Lung (tissue), 12 donors: Measurements from ENCODE around the gene BRMS1. TPM values are rescaled to one million over a fixed set of nuclear protein-coding genes. Genes with fewer than 3 reads are reported as not detected.

Experiments
- ATAC-seq: fragments of 200-7000 bp; cut with Tn5 transposase; one replicate; pipeline ENCODE4 v1.9.1; 2020; ENCODE audit warnings: moderate number of reproducible peaks; ENCODE audit not compliant: insufficient read depth, low FRiP score
- DNase-seq, 3 donors: peaks; one replicate each; pipeline ENCODE4 v3.0.0-alpha.2; 2013 to 2017
- H3K27ac ChIP-seq, 2 donors: one replicate each; pipeline ENCODE4 v1.5.1; 2013; ENCODE audit warnings: mild to moderate bottlenecking in 2 of 2, moderate library complexity in 2 of 2, control low read depth in 1 of 2, inconsistent platforms in 1 of 2, low read depth in 1 of 2, low read length in 1 of 2
- H3K27me3 ChIP-seq, 3 donors: one replicate each; pipeline ENCODE4 v1.5.1; 2013; ENCODE audit warnings: low read length in 2 of 3; ENCODE audit not compliant: control insufficient read depth in 3 of 3, insufficient read depth in 3 of 3
- H3K36me3 ChIP-seq, 4 donors: one replicate each; pipeline ENCODE4 v1.5.1; 2013; ENCODE audit warnings: low read length in 4 of 4, mild to moderate bottlenecking in 1 of 4, moderate library complexity in 1 of 4; ENCODE audit not compliant: control insufficient read depth in 4 of 4, insufficient read depth in 4 of 4
- H3K4me1 ChIP-seq, 5 donors: one replicate each; pipeline ENCODE4 v1.5.1; 2013; ENCODE audit warnings: low read length in 5 of 5, mild to moderate bottlenecking in 2 of 5, moderate library complexity in 1 of 5; ENCODE audit not compliant: control insufficient read depth in 5 of 5, insufficient read depth in 5 of 5
- H3K4me3 ChIP-seq: one replicate; pipeline ENCODE4 v1.5.1; 2013; ENCODE audit warnings: mild to moderate bottlenecking, control low read depth, moderate library complexity
- H3K9ac ChIP-seq, 2 donors: one replicate each; pipeline ENCODE4 v1.5.1; 2013; ENCODE audit warnings: low read length in 2 of 2, control low read depth in 1 of 2; ENCODE audit not compliant: insufficient read depth in 1 of 2
- H3K9me3 ChIP-seq, 4 donors: one replicate each; pipeline ENCODE4 v1.5.1; 2013; ENCODE audit warnings: low read length in 3 of 4, mild to moderate bottlenecking in 1 of 4, moderate library complexity in 1 of 4; ENCODE audit not compliant: control insufficient read depth in 4 of 4, insufficient read depth in 3 of 4
- WGBS, 2 donors: extraction: QIAGEN DNeasy Blood & Tissue Kit; methylation state at CpG; one replicate each; pipeline ENCODE4 v1.1.7; 2013; 5-methylcytosine and 5-hydroxymethylcytosine counted together
- polyA plus RNA-seq, 2 donors: library from polyadenylated mRNA; stranded (reverse); fragments of 200-250 nt; gene quantifications; one replicate each; pipeline ENCODE4 v1.2.1, GENCODE V29; 2013
- total RNA-seq, 2 donors: library from RNA; depleted of rRNA in 1 of 2; stranded (reverse); fragments of >200 nt in 1 of 2; gene quantifications; one replicate each; pipeline ENCODE4 v1.2.1, GENCODE V29; 2014 to 2021
- TF ChIP-seq, protein P1 (sequence below): IDR thresholded peaks from 2 replicates; pipeline ENCODE4 v1.5.1; 2012; ENCODE audit warnings: mild to moderate bottlenecking; ENCODE audit errors: control extremely low read depth, extremely low read depth
- donor health status: control.
- donor health status: control.
- donor health status: Bipolar disorder and iron deficiency.
- donor health status: healthy.
- donor health status: DM: yes; HTN: yes; CAD: no.

The BRMS1 gene
- total and polyA plus RNA-seq, 4 donors: 23.7 to 88.7 (median 49.2) TPM

DNA sequence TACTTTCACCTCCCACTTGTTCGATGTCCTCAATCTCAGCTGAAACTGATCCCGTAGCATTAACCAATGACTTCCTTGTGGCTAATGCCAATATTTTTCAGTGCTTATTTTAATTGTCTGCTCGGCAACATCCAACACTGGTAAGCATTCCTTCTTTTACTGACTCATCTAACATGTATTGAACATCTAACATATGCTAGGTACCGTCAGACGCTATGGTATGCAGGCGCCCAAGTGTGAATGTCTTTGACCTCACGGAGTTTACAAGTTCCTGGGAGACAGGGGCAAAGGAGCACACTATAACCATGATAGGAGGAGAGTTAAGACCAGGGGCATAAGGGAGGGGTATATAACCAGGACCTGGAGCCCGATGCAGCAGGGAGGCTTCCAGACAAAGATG is 1.7 kb downstream of the BRMS1 start:
- Histone ChIP-seq H3K4me1 (peaks cover 8 to 33% (median 18%) of the 10 kb centered on the region in 5 donors), H3K4me3 (no peak overlapping the region), H3K27ac (no peak overlapping the region), H3K9ac (no peak overlapping the region), H3K36me3 (peaks cover 0 to 39% (median 14%) of the 10 kb centered on the region in 4 donors), H3K27me3 (no peaks in the 10 kb centered on the region), H3K9me3 (peaks cover 0 to 2% (median 0%) of the 10 kb centered on the region in 4 donors)
- no peak for DNase-seq
- ATAC-seq: no peak
- TF ChIP-seq, protein P1, sequence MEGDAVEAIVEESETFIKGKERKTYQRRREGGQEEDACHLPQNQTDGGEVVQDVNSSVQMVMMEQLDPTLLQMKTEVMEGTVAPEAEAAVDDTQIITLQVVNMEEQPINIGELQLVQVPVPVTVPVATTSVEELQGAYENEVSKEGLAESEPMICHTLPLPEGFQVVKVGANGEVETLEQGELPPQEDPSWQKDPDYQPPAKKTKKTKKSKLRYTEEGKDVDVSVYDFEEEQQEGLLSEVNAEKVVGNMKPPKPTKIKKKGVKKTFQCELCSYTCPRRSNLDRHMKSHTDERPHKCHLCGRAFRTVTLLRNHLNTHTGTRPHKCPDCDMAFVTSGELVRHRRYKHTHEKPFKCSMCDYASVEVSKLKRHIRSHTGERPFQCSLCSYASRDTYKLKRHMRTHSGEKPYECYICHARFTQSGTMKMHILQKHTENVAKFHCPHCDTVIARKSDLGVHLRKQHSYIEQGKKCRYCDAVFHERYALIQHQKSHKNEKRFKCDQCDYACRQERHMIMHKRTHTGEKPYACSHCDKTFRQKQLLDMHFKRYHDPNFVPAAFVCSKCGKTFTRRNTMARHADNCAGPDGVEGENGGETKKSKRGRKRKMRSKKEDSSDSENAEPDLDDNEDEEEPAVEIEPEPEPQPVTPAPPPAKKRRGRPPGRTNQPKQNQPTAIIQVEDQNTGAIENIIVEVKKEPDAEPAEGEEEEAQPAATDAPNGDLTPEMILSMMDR: no peak
- WGBS, 2 donors: 93 to 95% methylated on average over 8 of the region's 8 CpGs

DNA sequence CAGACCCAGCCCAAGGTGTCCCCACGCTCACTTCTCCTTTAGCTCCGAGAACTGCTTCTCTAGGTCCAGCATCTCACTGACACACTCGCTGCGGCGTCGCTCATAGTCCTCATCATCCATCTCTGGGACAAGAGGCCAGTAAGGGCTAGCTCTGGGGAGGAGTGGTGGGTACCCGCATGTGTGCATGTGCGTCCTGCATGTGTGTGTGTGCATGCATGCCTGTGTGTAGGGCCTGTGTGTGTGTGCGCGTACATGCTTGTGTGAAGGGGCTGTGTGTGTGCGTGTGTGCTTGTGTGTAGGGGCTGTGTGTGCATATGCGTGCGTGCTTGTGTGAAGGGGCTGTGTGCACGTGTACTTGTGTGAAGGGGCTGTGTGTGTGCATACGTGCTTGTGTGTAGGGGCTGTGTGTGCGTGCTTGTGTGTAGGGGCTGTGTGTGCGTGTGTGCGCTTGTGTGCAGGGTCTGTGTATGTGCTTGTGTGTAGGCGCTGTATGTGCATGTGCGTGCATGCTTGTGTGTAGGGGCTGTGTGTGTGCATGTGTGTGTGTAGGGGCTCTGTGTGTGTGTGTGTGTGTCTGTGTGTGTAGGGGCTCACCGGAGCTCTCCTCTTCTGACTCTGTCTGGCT is 3.3 kb downstream of the BRMS1 start:
- Histone ChIP-seq H3K36me3 (peaks cover 0 to 47% (median 14%) of the 10 kb centered on the region in 4 donors), H3K4me3 (no peak overlapping the region), H3K9ac (no peak overlapping the region), H3K4me1 (peaks cover 7 to 28% (median 14%) of the 10 kb centered on the region in 5 donors), H3K27ac (no peak overlapping the region), H3K27me3 (no peaks in the 10 kb centered on the region), H3K9me3 (no peaks in the 10 kb centered on the region)
- ATAC-seq (no peak), DNase-seq (no peak)
- 95% methylated on average over 21 of the region's 21 CpGs for WGBS, 2 donors
- TF ChIP-seq, protein P1: no peak

DNA sequence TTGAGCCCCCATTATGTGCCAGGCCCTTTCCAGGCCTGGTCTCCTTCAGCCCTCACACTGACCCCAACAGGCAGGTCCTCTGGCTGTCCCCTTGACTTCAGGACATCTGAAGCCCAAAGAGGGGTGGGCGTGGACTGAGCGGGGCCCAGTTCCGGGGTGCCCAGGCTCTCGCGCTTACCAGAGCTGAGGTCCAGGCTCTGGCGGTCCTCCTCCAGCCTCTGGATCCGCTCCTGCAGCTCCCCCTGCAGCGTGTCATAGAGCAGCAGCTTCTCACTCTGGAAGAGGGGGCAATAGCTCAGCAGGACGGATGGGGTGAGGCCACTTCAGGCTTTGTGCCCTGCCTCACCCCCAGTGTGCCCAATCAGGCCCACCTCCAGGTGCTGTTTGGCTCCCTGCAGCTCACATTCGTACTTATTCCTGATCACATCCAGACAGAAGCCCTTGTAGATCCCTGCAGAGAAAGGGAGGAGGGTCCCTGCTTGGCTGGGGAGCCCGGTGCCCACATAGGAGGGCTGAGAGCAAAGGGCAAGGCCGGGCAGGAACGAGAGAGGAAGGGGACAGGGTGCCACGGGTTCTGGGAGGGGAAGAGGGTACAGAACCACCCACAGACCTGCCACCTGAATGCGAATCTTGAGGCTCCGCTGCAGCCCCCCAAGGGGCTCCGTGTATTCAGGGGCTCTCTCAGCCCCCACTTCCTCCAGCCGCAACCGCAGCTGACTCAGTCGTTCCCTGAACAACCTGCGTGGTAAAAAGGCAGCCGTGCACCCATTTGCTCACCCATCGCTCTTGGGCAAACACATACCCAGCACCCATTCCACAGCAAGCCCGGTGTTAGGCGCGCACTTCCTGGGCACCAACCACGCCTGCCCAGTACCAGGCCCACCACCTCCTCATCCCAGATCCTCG is 4.1 kb downstream of the BRMS1 start:
- WGBS, 2 donors: 94 to 95% methylated on average over 28 of the region's 28 CpGs
- no peak overlapping the region for H3K4me3 ChIP-seq
- H3K27me3 ChIP-seq: no peaks in the 10 kb centered on the region
- no peaks in the 10 kb centered on the region for H3K9me3 ChIP-seq
- no peak for ATAC-seq
- TF ChIP-seq, protein P1: no peak
- no peak overlapping the region for H3K27ac ChIP-seq
- H3K4me1 ChIP-seq: peaks cover 3 to 28% (median 9%) of the 10 kb centered on the region in 5 donors
- DNase-seq: no peak
- H3K9ac ChIP-seq: no peak overlapping the region
- H3K36me3 ChIP-seq: peaks cover 0 to 47% (median 14%) of the 10 kb centered on the region in 4 donors
